Endothelial cell of umbilical vein (primary cell): ENCODE measurements around the gene C15orf61. TPM values are rescaled to one million over a fixed set of nuclear protein-coding genes. Genes with fewer than 3 reads are reported as not detected.

Source experiments
- BruUV-seq: library from RNA; stranded (reverse); fragments of 400-500 nt; replicated peaks from 2 replicates; lab custom pipeline; 2021; lab: Mats Ljungman, UMichigan
- CTCF ChIA-PET: fragments of 300-600, 350-600 bp; sonication (Branson Sonifier 250); formaldehyde crosslinking; loops from one replicate; lab custom pipeline; 2021; ENCODE audit warnings: antibody characterized with exemption, inconsistent platforms; lab: Charles Lee
- POLR2A ChIA-PET: fragments of 300-600, 350-600 bp; sonication (Branson Sonifier 250); formaldehyde crosslinking; loops from one replicate; lab custom pipeline; 2021; ENCODE audit warnings: antibody characterized with exemption, inconsistent platforms; lab: Charles Lee
- DNase-seq: peaks from one replicate; pipeline ENCODE4 v3.0.0-alpha.2; 2011; ENCODE audit warnings: low read depth, low spot score
- FAIRE-seq: peaks from 2 replicates; lab custom pipeline; 2011; peaks lifted over from hg19 to GRCh38; lab: Jason Lieb, UNC
- H2AFZ ChIP-seq: 2 replicates; pipeline ENCODE4 v1.6.0; 2012; ENCODE audit warnings: low read depth, low read length, control low read depth, inconsistent platforms
- H3K27ac ChIP-seq: 2 replicates; pipeline ENCODE4 v1.5.1; 2011; ENCODE audit warnings: low read depth, mild to moderate bottlenecking, control low read depth, low read length, moderate library complexity; ENCODE audit not compliant: insufficient read depth
- H3K27me3 ChIP-seq, 2 experiments: 2 replicates each; pipeline versions ENCODE4 v1.6.0 to v1.6.1; 2011; ENCODE audit warnings: low read length in 2 of 2, mixed read lengths in 1 of 2; ENCODE audit not compliant: control insufficient read depth in 2 of 2, insufficient read depth in 2 of 2
- H3K36me3 ChIP-seq, 2 experiments: 2 replicates in 1 of 2; 3 replicates in 1 of 2; pipeline ENCODE4 v1.5.1; 2011; ENCODE audit warnings: low read length in 2 of 2, mild to moderate bottlenecking in 1 of 2, moderate library complexity in 1 of 2; ENCODE audit not compliant: control insufficient read depth in 2 of 2, insufficient read depth in 2 of 2; ENCODE audit errors: extremely low read depth in 1 of 2
- H3K4me1 ChIP-seq: 3 replicates; pipeline ENCODE4 v1.5.1; 2011; ENCODE audit warnings: mild to moderate bottlenecking, low read length; ENCODE audit not compliant: control insufficient read depth, insufficient read depth; ENCODE audit errors: extremely low read depth
- H3K4me2 ChIP-seq: 2 replicates; pipeline ENCODE4 v1.6.1; 2011; ENCODE audit warnings: low read length, control low read depth, mixed read lengths; ENCODE audit not compliant: insufficient read depth
- H3K4me3 ChIP-seq, 3 experiments: fragments of 200-600 bp in 1 of 3; sonication (generic), shearing (Covaris generic) in 1 of 3; replicated peaks in 1 of 3; 2 replicates each; pipeline ENCODE4 v1.5.1; 2011 to 2016; ENCODE audit warnings: control low read depth in 3 of 3, low read length in 3 of 3, mild to moderate bottlenecking in 2 of 3, inconsistent platforms in 1 of 3, low read depth in 1 of 3, moderate library complexity in 1 of 3; ENCODE audit not compliant: insufficient read depth in 1 of 3
- H3K79me2 ChIP-seq: 2 replicates; pipeline ENCODE4 v1.6.0; 2012; ENCODE audit warnings: low read length, inconsistent platforms; ENCODE audit not compliant: control insufficient read depth, insufficient read depth
- H3K9ac ChIP-seq: replicated peaks from 2 replicates; pipeline ENCODE3; 2011; ENCODE audit warnings: low read length, control low read depth; ENCODE audit not compliant: insufficient read depth; ENCODE audit errors: extremely low read depth
- H3K9me1 ChIP-seq: replicated peaks from 3 replicates; pipeline ENCODE4 v1.6.0; 2011; ENCODE audit warnings: mild to moderate bottlenecking, low read length; ENCODE audit not compliant: control insufficient read depth, insufficient read depth; ENCODE audit errors: extremely low read depth
- H3K9me3 ChIP-seq: replicated peaks from 2 replicates; pipeline ENCODE4 v1.5.1; 2012; ENCODE audit warnings: low read length, inconsistent platforms; ENCODE audit not compliant: control insufficient read depth, insufficient read depth
- H4K20me1 ChIP-seq: replicated peaks from 2 replicates; pipeline ENCODE3; 2011; ENCODE audit warnings: mild to moderate bottlenecking, low read length; ENCODE audit not compliant: control insufficient read depth, insufficient read depth; ENCODE audit errors: extremely low read depth
- EZH2 ChIP-seq: IDR thresholded peaks from 2 replicates; pipeline ENCODE4 v1.6.1; 2012; ENCODE audit warnings: borderline replicate concordance, low read depth, mild to moderate bottlenecking, moderate library complexity, low read length, inconsistent platforms; ENCODE audit not compliant: severe bottlenecking
- FOS ChIP-seq: IDR thresholded peaks from 2 replicates; pipeline ENCODE4 v1.6.1; 2011; ENCODE audit warnings: mild to moderate bottlenecking, low read length, moderate library complexity, borderline replicate concordance; ENCODE audit not compliant: insufficient read depth
- GATA2 ChIP-seq: IDR thresholded peaks from 2 replicates; pipeline ENCODE4 v1.7.0; 2011; ENCODE audit warnings: low read depth, mild to moderate bottlenecking, moderate library complexity, mixed read lengths, low read length; ENCODE audit not compliant: insufficient read length, insufficient read depth
- JUN ChIP-seq: IDR thresholded peaks from 2 replicates; pipeline ENCODE4 v1.6.1; 2011; ENCODE audit warnings: borderline replicate concordance, low read depth; ENCODE audit not compliant: insufficient read length, insufficient read depth
- MYC ChIP-seq: IDR thresholded peaks from one replicate; pipeline ENCODE4 v1.6.1; 2011; ENCODE audit warnings: mild to moderate bottlenecking, low read depth, low read length
- POLR2A ChIP-seq: IDR thresholded peaks from 2 replicates; pipeline ENCODE4 v1.6.1; 2012; ENCODE audit warnings: low read depth, mild to moderate bottlenecking, control low read depth, low read length
- POLR2AphosphoS5 ChIP-seq: IDR thresholded peaks from 2 replicates; pipeline ENCODE4 v1.6.1; 2012; ENCODE audit warnings: low read depth, mild to moderate bottlenecking, control low read depth, low read length, moderate library complexity; ENCODE audit not compliant: insufficient read depth
- dilution Hi-C: fragments of 300-500 bp; cut with MboI; formaldehyde crosslinking; loops from one replicate; pipeline ENCODE4 v1.15.0; 2019; ENCODE audit warnings: low sequenced_read_pairs; ENCODE audit not compliant: extremely low pct_ligation_motif_present
- intact Hi-C: fragments of 100-400 bp; cut with micrococcal nuclease; formaldehyde crosslinking; loops from one replicate; pipeline ENCODE4 v1.10.0; 2022
- polyA plus RNA-seq, 4 experiments: library from polyadenylated mRNA; depleted of rRNA in 3 of 4; stranded (reverse) in 3 of 4; unstranded in 1 of 4; fragments of >200 nt; gene quantifications; 2 replicates each; pipeline versions ENCODE4 v1.2.1 to v1.2.3, GENCODE V29; 2011 to 2012; ENCODE audit warnings: missing spikeins in 1 of 4
- total RNA-seq: library from RNA; stranded (reverse); gene quantifications from 2 replicates; pipeline ENCODE4 v1.2.3, GENCODE V29; 2021
- TF ChIP-seq, protein P1 (sequence below): IDR thresholded peaks from 2 replicates; pipeline ENCODE4 v1.6.1; 2011; ENCODE audit not compliant: insufficient read depth, insufficient read length
- TF ChIP-seq, protein P2 (sequence below), 2 donors: IDR thresholded peaks; 1 replicate in 1 of 2; 2 replicates in 1 of 2; pipeline ENCODE4 v1.5.1; 2011; ENCODE audit warnings: low read length in 2 of 2, mild to moderate bottlenecking in 2 of 2, moderate library complexity in 2 of 2, control low read depth in 1 of 2, inconsistent platforms in 1 of 2, low read depth in 1 of 2; ENCODE audit not compliant: insufficient read depth in 1 of 2; ENCODE audit errors: extremely low read depth in 1 of 2

The C15orf61 gene
- total and polyA plus RNA-seq, 2 donors (not counting 3 experiments of a cell fraction or from before 2014, with no cell fraction given) = 3.2 to 4.1 TPM

DNA sequence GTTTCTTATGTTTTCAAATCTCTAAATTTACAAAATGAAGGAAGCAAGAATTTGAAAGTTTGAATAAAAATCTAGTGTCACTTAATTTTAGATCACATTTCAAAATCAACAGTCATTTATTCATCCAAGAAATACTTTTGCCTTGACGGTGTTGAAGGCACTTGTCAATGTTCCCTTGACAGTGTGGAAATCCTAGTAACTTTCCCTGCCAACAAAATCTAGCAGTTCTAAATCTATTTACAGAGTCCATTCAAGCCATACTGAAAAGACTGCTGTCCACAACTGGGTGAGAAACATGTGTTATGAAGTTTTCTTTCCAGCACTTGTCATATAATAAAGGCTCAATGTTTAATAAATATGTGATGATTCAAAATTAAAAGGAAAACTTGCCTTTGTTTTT lies 12.9 kb downstream of the C15orf61 start:
- Histone ChIP-seq H3K27ac (no peak overlapping the region), H3K4me2 (no peak overlapping the region), H3K9ac (no peak overlapping the region), H4K20me1 (no peaks in the 10 kb centered on the region), H3K79me2 (no peaks in the 10 kb centered on the region), H3K9me1 (no peaks in the 10 kb centered on the region), H3K4me1 (no peaks in the 10 kb centered on the region), H2AFZ (no peak overlapping the region), H3K36me3 (no peaks in the 10 kb centered on the region), H3K4me3 (no peak overlapping the region), H3K27me3 (no peaks in the 10 kb centered on the region), H3K9me3 (no peaks in the 10 kb centered on the region)
- dilution Hi-C loops = no loop called here
- POLR2A ChIA-PET = no interaction called here
- DNase-seq = no peak
- FAIRE-seq = no peak
- CTCF ChIA-PET = no interaction called here
- TF ChIP-seq, protein P1, sequence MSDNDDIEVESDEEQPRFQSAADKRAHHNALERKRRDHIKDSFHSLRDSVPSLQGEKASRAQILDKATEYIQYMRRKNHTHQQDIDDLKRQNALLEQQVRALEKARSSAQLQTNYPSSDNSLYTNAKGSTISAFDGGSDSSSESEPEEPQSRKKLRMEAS = no peak
- TF ChIP-seq EZH2 (no peak), MYC (no peak), GATA2 (no peak), POLR2A (no peak), JUN (no peak), FOS (no peak), POLR2AphosphoS5 (no peak)
- TF ChIP-seq, protein P2, sequence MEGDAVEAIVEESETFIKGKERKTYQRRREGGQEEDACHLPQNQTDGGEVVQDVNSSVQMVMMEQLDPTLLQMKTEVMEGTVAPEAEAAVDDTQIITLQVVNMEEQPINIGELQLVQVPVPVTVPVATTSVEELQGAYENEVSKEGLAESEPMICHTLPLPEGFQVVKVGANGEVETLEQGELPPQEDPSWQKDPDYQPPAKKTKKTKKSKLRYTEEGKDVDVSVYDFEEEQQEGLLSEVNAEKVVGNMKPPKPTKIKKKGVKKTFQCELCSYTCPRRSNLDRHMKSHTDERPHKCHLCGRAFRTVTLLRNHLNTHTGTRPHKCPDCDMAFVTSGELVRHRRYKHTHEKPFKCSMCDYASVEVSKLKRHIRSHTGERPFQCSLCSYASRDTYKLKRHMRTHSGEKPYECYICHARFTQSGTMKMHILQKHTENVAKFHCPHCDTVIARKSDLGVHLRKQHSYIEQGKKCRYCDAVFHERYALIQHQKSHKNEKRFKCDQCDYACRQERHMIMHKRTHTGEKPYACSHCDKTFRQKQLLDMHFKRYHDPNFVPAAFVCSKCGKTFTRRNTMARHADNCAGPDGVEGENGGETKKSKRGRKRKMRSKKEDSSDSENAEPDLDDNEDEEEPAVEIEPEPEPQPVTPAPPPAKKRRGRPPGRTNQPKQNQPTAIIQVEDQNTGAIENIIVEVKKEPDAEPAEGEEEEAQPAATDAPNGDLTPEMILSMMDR (IDR thresholded peaks at IDR 0.05; ENCODE audit: extremely low read depth in 1 of 2, insufficient read depth in 1 of 2, low read depth in 1 of 2, low read length in 2 of 2) = no peak
- no TSS peak for BruUV-seq
- intact Hi-C loops = loop anchor here (10.0 kb wide), 1 partner anchor 521 kb away; the partner anchor contains the start of gene PIAS1
